A549 (cell line): ENCODE results near the gene INTS7. TPM values are rescaled to one million over a fixed set of nuclear protein-coding genes. Genes with fewer than 3 reads are reported as not detected.

ENCODE experiments used
- ATAC-seq, 2 experiments: fragments of 200-7000 bp in 1 of 2; fragments of >200 bp in 1 of 2; cut with Nextera tagmentation in 1 of 2; cut with Tn5 transposase in 1 of 2; 3 replicates each; pipeline versions ENCODE4 v1.8.0 to v1.9.1; 2018 to 2020; ENCODE audit warnings: mild to moderate bottlenecking in 1 of 2, moderate library complexity in 1 of 2
- CTCF ChIA-PET: fragments of 300-600 bp; sonication (Branson Sonifier 250); formaldehyde crosslinking; extraction: SDS; loops from one replicate; lab custom pipeline; 2021; ENCODE audit warnings: antibody characterized with exemption, inconsistent platforms; lab: Yijun Ruan, JAX
- POLR2A ChIA-PET: fragments of 350-600 bp; formaldehyde crosslinking; extraction: SDS; loops from one replicate; lab custom pipeline; 2021; ENCODE audit warnings: antibody characterized with exemption, inconsistent platforms; lab: Yijun Ruan, JAX
- DNase-seq, 2 experiments: peaks; one replicate each; pipeline versions ENCODE4 v3.0.0 to v3.0.0-alpha.2; 2011 to 2016; ENCODE audit warnings: low read depth in 1 of 2, low spot score in 1 of 2
- FAIRE-seq: peaks from 2 replicates; lab custom pipeline; 2011; peaks lifted over from hg19 to GRCh38; lab: Jason Lieb, UNC
- H3K27ac ChIP-seq, 2 experiments: fragments of >200 bp; sonication (Bioruptor Twin); formaldehyde crosslinking; 3 replicates each; pipeline ENCODE4 v1.5.1; 2016 to 2017
- H3K4me1 ChIP-seq: fragments of >200 bp; sonication (Bioruptor Twin); formaldehyde crosslinking; 3 replicates; pipeline ENCODE4 v1.6.1; 2016
- H3K4me2 ChIP-seq: fragments of >200 bp; sonication (Bioruptor Twin); formaldehyde crosslinking; 3 replicates; pipeline ENCODE4 v1.6.1; 2016
- H3K4me3 ChIP-seq: fragments of >200 bp; sonication (Bioruptor Twin); formaldehyde crosslinking; 3 replicates; pipeline ENCODE4 v1.5.1; 2016
- H3K9me3 ChIP-seq: fragments of >200 bp; sonication (Bioruptor Twin); formaldehyde crosslinking; 3 replicates; pipeline ENCODE4 v1.6.1; 2016
- CEBPB ChIP-seq, 2 experiments: fragments of >200 bp in 1 of 2; sonication (Bioruptor Twin) in 1 of 2; formaldehyde crosslinking in 1 of 2; IDR thresholded peaks; 2 replicates each; pipeline ENCODE4 v1.6.1; 2012 to 2016
- CHD2 ChIP-seq: fragments of 150-350 bp; IDR thresholded peaks from 2 replicates; pipeline ENCODE4 v1.6.1; 2014; ENCODE audit warnings: low read length; ENCODE audit not compliant: partially characterized antibody
- EHF ChIP-seq: fragments of 250-450 bp; sonication (Bioruptor Pico); IDR thresholded peaks from 2 replicates; pipeline ENCODE4 v1.5.0; 2020; ENCODE audit warnings: mild to moderate bottlenecking
- EP300 ChIP-seq, 2 experiments: fragments of >200 bp; sonication (Bioruptor Twin); formaldehyde crosslinking; IDR thresholded peaks; 2 replicates in 1 of 2; 3 replicates in 1 of 2; pipeline ENCODE4 v1.6.1; 2016 to 2017
- ESRRA ChIP-seq: fragments of 150-350 bp; IDR thresholded peaks from 2 replicates; pipeline ENCODE4 v1.6.1; 2014; ENCODE audit warnings: mild to moderate bottlenecking, low read length, borderline replicate concordance
- HOXB13 ChIP-seq: fragments of 250-450 bp; sonication (Bioruptor Pico); IDR thresholded peaks from 2 replicates; pipeline ENCODE4 v1.5.0; 2020; ENCODE audit warnings: low read depth, mild to moderate bottlenecking, moderate library complexity
- KDM1A ChIP-seq: fragments of 200-600 bp; sonication (generic); IDR thresholded peaks from 2 replicates; pipeline ENCODE4 v1.6.1; 2016; ENCODE audit warnings: low read depth, mild to moderate bottlenecking
- NR3C1 ChIP-seq: fragments of >200 bp; sonication (Bioruptor Twin); formaldehyde crosslinking; IDR thresholded peaks from 3 replicates; pipeline ENCODE4 v1.6.1; 2017
- PBX3 ChIP-seq: IDR thresholded peaks from 2 replicates; pipeline ENCODE4 v1.6.1; 2012
- PHF8 ChIP-seq: fragments of 200-600 bp; sonication (generic); IDR thresholded peaks from 2 replicates; pipeline ENCODE4 v1.6.1; 2016; ENCODE audit warnings: low read depth, mild to moderate bottlenecking, antibody characterized with exemption, moderate library complexity, borderline replicate concordance
- POLR2A ChIP-seq: IDR thresholded peaks from 2 replicates; pipeline ENCODE4 v1.6.1; 2012; ENCODE audit warnings: mild to moderate bottlenecking, low read length
- RAD21 ChIP-seq, 2 experiments: fragments of >200 bp in 1 of 2; sonication (Bioruptor Twin) in 1 of 2; formaldehyde crosslinking in 1 of 2; IDR thresholded peaks in 1 of 2; conservative IDR thresholded peaks in 1 of 2; 2 replicates in 1 of 2; 3 replicates in 1 of 2; pipeline ENCODE4 v1.6.1; 2012 to 2018; ENCODE audit warnings: inconsistent platforms in 1 of 2
- SMC3 ChIP-seq: fragments of >200 bp; sonication (Bioruptor Twin); formaldehyde crosslinking; IDR thresholded peaks from 3 replicates; pipeline ENCODE4 v1.6.1; 2018; ENCODE audit warnings: inconsistent platforms
- SREBF2 ChIP-seq: fragments of 450-650 bp; IDR thresholded peaks from 2 replicates; pipeline ENCODE4 v1.6.1; 2014; ENCODE audit warnings: mild to moderate bottlenecking, moderate library complexity
- TP53 ChIP-seq: fragments of 250-450 bp; sonication (Bioruptor Pico); IDR thresholded peaks from 2 replicates; pipeline ENCODE4 v1.5.0; 2021; ENCODE audit warnings: mild to moderate bottlenecking, moderate library complexity
- ZNF302 ChIP-seq: fragments of 250-450 bp; sonication (Bioruptor Pico); IDR thresholded peaks from 2 replicates; pipeline ENCODE4 v1.9.0; 2021; ENCODE audit warnings: inconsistent platforms, mild to moderate bottlenecking, moderate library complexity
- ZSCAN20 ChIP-seq: fragments of 250-450 bp; sonication (Bioruptor Pico); IDR thresholded peaks from 2 replicates; pipeline ENCODE4 v1.8.0; 2022; ENCODE audit warnings: mild to moderate bottlenecking, moderate library complexity
- WGBS: methylation state at CpG from one replicate; pipeline ENCODE4 v1.1.6; 2017; ENCODE audit errors: missing lambda C conversion rate; 5-methylcytosine and 5-hydroxymethylcytosine counted together
- polyA plus RNA-seq, 4 experiments: library from polyadenylated mRNA; depleted of rRNA in 3 of 4; stranded (reverse); fragments of >200 nt; fragmentation: RNase III in 1 of 4; extraction: RNeasy Plus Mini Kit Qiagen cat#74134 plus additional on column Dnase treatment in 1 of 4; gene quantifications; 2 replicates in 3 of 4; 3 replicates in 1 of 4; pipeline ENCODE4 v1.2.3, GENCODE V29; 2011 to 2017
- TF ChIP-seq, protein P1 (sequence below): fragments of 250-450 bp; sonication (Bioruptor Pico); IDR thresholded peaks from 2 replicates; pipeline ENCODE4 v1.5.0; 2020; ENCODE audit warnings: low read depth, mild to moderate bottlenecking, moderate library complexity
- TF ChIP-seq, protein P2 (sequence below): fragments of 250-450 bp; sonication (Bioruptor Pico); IDR thresholded peaks from 2 replicates; pipeline ENCODE4 v1.5.0; 2021; ENCODE audit warnings: mild to moderate bottlenecking, moderate library complexity, borderline replicate concordance
- TF ChIP-seq, protein P3 (sequence below): fragments of >200 bp; sonication (Bioruptor Twin); formaldehyde crosslinking; IDR thresholded peaks from 3 replicates; pipeline ENCODE4 v1.5.1; 2016
- TF ChIP-seq, protein P4 (sequence below): fragments of 150-350 bp; IDR thresholded peaks from 2 replicates; pipeline ENCODE4 v1.6.1; 2014; ENCODE audit warnings: low read depth, mild to moderate bottlenecking, low read length

INTS7 gene
- polyA plus RNA-seq, 2 of the 4 experiments (the other 2 are of a cell fraction): 21.5 to 47.2 TPM

GRCh38 chr1:212070720-212071302 is 35.5 kb upstream of the INTS7 start (continued):
- TF ChIP-seq RAD21 (conservative IDR thresholded peaks at IDR 0.05 in 1 of 2, IDR thresholded peaks at IDR 0.05 in 1 of 2): peak; percentile 78 to 88
- TF ChIP-seq KDM1A: no peak
- TF ChIP-seq, protein P1, sequence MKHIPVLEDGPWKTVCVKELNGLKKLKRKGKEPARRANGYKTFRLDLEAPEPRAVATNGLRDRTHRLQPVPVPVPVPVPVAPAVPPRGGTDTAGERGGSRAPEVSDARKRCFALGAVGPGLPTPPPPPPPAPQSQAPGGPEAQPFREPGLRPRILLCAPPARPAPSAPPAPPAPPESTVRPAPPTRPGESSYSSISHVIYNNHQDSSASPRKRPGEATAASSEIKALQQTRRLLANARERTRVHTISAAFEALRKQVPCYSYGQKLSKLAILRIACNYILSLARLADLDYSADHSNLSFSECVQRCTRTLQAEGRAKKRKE (CRISPR knock-in tag): no peak
- TF ChIP-seq, all 56 proteins: peak for 3

- Histone ChIP-seq H3K27ac (no peak overlapping the region), H3K9me3 (no peaks in the 10 kb centered on the region), H3K4me3 (no peak overlapping the region), H3K4me1 (no peaks in the 10 kb centered on the region), H3K4me2 (no peak overlapping the region)
- FAIRE-seq (no peak), ATAC-seq (no peak), DNase-seq (no peak)
- 91% methylated on average over 3 of the region's 3 CpGs for WGBS
- POLR2A ChIA-PET: no interaction called here
- CTCF ChIA-PET: interaction anchor here (2.7 to 5.9 kb wide), 2 partner anchors 223 to 299 kb away, joined by 6 to 80 read pairs; no protein-coding TSS in a partner anchor
- TF ChIP-seq, protein P2, sequence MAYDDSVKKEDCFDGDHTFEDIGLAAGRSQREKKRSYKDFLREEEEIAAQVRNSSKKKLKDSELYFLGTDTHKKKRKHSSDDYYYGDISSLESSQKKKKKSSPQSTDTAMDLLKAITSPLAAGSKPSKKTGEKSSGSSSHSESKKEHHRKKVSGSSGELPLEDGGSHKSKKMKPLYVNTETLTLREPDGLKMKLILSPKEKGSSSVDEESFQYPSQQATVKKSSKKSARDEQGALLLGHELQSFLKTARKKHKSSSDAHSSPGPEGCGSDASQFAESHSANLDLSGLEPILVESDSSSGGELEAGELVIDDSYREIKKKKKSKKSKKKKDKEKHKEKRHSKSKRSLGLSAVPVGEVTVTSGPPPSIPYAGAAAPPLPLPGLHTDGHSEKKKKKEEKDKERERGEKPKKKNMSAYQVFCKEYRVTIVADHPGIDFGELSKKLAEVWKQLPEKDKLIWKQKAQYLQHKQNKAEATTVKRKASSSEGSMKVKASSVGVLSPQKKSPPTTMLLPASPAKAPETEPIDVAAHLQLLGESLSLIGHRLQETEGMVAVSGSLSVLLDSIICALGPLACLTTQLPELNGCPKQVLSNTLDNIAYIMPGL (CRISPR knock-in tag): no peak
- TF ChIP-seq CEBPB (IDR thresholded peaks at IDR 0.05): no peak
- TF ChIP-seq EHF (CRISPR knock-in tag): no peak
These were observed 32.4 kb upstream of the INTS7 start for GRCh38 chr1:212067787-212068186.

- ATAC-seq: peak; percentile 73 to 89
- Histone ChIP-seq H3K27ac (no peak overlapping the region), H3K4me2 (no peak overlapping the region), H3K4me3 (no peak overlapping the region), H3K4me1 (no peaks in the 10 kb centered on the region), H3K9me3 (no peaks in the 10 kb centered on the region)
- DNase-seq: peak; percentile 41 to 55
- POLR2A ChIA-PET: interaction anchor here (1.0 kb wide), 1 partner anchor 32 kb away, joined by 3 read pairs; no protein-coding TSS in a partner anchor
- CTCF ChIA-PET: interaction anchor here (0.6 to 6.1 kb wide), 50 partner anchors 9 to 795 kb away, joined by 3 to 123 read pairs (median 4); partner anchors contain the start of genes DTL, FLVCR1 and INTS7
- 66% methylated on average over 5 of the region's 5 CpGs for WGBS
- TF ChIP-seq, protein P3, sequence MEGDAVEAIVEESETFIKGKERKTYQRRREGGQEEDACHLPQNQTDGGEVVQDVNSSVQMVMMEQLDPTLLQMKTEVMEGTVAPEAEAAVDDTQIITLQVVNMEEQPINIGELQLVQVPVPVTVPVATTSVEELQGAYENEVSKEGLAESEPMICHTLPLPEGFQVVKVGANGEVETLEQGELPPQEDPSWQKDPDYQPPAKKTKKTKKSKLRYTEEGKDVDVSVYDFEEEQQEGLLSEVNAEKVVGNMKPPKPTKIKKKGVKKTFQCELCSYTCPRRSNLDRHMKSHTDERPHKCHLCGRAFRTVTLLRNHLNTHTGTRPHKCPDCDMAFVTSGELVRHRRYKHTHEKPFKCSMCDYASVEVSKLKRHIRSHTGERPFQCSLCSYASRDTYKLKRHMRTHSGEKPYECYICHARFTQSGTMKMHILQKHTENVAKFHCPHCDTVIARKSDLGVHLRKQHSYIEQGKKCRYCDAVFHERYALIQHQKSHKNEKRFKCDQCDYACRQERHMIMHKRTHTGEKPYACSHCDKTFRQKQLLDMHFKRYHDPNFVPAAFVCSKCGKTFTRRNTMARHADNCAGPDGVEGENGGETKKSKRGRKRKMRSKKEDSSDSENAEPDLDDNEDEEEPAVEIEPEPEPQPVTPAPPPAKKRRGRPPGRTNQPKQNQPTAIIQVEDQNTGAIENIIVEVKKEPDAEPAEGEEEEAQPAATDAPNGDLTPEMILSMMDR: peak; percentile 80
- peak; percentile 46 to 60 for TF ChIP-seq RAD21 (conservative IDR thresholded peaks at IDR 0.05 in 1 of 2, IDR thresholded peaks at IDR 0.05 in 1 of 2)
- no peak for TF ChIP-seq HOXB13 (CRISPR knock-in tag)
- peak; percentile 84 for TF ChIP-seq SMC3
- peak; percentile 43 for FAIRE-seq
These were observed 27.6 kb upstream of the INTS7 start for GRCh38 chr1:212062832-212063438.

- ATAC-seq (peak in 1 of 2 experiments; percentile 39; a peak in 3 of 6 replicates), FAIRE-seq (no peak), DNase-seq (no peak)
- POLR2A ChIA-PET: no interaction called here
- Histone ChIP-seq H3K27ac (no peak overlapping the region), H3K4me3 (no peak overlapping the region), H3K4me1 (no peaks in the 10 kb centered on the region), H3K9me3 (0 out of 3 replicates have a peak, but pooled peaks cover 3% of the 10 kb centered on the region), H3K4me2 (no peak overlapping the region)
- CTCF ChIA-PET: interaction anchor here (0.7 to 4.3 kb wide), 5 partner anchors 11 to 763 kb away, joined by 3 to 34 read pairs (median 3); partner anchors contain the start of genes DTL and INTS7
- 82% methylated on average over 6 of the region's 6 CpGs for WGBS
- no peak for TF ChIP-seq NR3C1
- no peak for TF ChIP-seq PHF8
- TF ChIP-seq CHD2: no peak
- TF ChIP-seq ESRRA: no peak
- TF ChIP-seq PBX3: no peak
- no peak for TF ChIP-seq POLR2A
- TF ChIP-seq, protein P4, sequence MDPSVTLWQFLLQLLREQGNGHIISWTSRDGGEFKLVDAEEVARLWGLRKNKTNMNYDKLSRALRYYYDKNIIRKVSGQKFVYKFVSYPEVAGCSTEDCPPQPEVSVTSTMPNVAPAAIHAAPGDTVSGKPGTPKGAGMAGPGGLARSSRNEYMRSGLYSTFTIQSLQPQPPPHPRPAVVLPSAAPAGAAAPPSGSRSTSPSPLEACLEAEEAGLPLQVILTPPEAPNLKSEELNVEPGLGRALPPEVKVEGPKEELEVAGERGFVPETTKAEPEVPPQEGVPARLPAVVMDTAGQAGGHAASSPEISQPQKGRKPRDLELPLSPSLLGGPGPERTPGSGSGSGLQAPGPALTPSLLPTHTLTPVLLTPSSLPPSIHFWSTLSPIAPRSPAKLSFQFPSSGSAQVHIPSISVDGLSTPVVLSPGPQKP: no peak
- TF ChIP-seq SREBF2: no peak
- TF ChIP-seq TP53 (CRISPR knock-in tag): no peak
- TF ChIP-seq ZSCAN20 (CRISPR knock-in tag): no peak
- no peak for TF ChIP-seq ZNF302
- no peak for TF ChIP-seq EP300 (IDR thresholded peaks at IDR 0.05)
These were observed 25.5 kb upstream of the INTS7 start for GRCh38 chr1:212060632-212061472.
